Measurements from ENCODE around the gene PPP2R2B.

DNA sequence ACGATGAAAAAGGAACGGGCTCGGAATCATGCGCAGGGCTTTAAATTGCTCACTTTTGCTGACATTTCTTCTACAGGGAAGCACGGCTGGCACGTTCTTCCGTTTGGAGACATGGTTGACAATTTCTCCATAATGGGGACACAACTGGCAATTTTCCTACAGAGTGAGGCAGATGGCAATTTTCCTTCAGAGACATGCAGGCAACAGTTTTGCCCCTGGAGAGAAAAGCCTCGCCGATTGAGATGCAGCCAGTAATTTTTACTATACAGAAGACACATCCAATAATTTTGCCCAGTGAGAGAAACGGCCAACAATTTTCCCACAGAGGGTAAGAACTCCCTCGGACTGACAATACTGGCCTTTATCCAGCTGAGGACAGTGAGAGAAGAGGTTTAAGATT is 271.7 kb downstream of the PPP2R2B start:
- TF ChIP-seq, protein P1, sequence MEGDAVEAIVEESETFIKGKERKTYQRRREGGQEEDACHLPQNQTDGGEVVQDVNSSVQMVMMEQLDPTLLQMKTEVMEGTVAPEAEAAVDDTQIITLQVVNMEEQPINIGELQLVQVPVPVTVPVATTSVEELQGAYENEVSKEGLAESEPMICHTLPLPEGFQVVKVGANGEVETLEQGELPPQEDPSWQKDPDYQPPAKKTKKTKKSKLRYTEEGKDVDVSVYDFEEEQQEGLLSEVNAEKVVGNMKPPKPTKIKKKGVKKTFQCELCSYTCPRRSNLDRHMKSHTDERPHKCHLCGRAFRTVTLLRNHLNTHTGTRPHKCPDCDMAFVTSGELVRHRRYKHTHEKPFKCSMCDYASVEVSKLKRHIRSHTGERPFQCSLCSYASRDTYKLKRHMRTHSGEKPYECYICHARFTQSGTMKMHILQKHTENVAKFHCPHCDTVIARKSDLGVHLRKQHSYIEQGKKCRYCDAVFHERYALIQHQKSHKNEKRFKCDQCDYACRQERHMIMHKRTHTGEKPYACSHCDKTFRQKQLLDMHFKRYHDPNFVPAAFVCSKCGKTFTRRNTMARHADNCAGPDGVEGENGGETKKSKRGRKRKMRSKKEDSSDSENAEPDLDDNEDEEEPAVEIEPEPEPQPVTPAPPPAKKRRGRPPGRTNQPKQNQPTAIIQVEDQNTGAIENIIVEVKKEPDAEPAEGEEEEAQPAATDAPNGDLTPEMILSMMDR (IDR thresholded peaks at IDR 0.05) = no peak
- no peak for TF ChIP-seq POLR2A (IDR thresholded peaks at IDR 0.05)

Data from esophagus squamous epithelium (tissue), 4 donors.